NB4 (cell line): ENCODE results near the gene EIF2A.

Experiments
- MYC ChIP-seq: IDR thresholded peaks from 2 replicates; pipeline ENCODE4 v1.6.1; 2011; ENCODE audit warnings: low read depth, low read length
- POLR2A ChIP-seq: IDR thresholded peaks from 2 replicates; pipeline ENCODE4 v1.6.1; 2011; ENCODE audit warnings: mild to moderate bottlenecking; ENCODE audit not compliant: insufficient read length; ENCODE audit errors: extremely low read depth
- TF ChIP-seq, protein P1 (sequence below): IDR thresholded peaks from one replicate; pipeline ENCODE4 v1.5.1; 2012; ENCODE audit warnings: low read depth, low read length
- TF ChIP-seq, protein P2 (sequence below): IDR thresholded peaks from 2 replicates; pipeline ENCODE4 v1.6.1; 2011; ENCODE audit warnings: low read depth, low read length

DNA sequence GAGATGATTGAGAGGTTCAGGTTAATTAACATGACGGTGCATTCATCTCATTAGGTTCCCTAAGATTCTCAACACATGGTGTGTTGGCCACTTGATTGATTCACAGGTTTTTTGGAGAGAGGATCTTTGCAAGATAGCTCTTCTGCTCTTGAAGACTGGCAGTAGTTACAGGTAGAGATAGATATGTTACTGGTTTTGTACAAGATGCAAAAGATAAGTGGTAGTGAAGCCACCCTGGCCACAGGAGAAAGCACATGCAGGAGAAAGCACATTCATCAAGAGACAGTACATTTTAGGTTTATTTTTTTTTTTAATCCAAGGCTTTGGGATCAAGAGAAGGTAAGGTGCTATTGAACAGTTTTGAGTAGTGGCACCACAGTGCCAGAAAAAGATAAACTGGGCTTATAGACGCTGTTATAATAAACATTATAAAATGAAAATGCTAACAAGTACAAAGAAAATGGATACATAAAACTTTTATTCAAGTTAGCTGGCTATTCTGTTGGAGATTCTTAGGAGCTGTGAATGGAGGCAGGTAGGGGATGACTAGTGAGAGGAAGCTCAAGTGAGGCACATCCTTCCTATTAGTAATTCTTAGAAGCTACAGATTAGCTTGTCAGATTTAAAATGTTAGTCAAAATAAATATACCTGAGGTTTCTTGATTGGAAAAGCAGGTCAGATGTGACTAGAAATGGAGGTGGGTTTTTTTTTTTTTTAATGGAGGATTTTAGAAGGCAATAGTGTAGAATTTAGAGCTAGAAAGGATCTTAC is 67.3 kb downstream of the EIF2A start:
- TF ChIP-seq, protein P1, sequence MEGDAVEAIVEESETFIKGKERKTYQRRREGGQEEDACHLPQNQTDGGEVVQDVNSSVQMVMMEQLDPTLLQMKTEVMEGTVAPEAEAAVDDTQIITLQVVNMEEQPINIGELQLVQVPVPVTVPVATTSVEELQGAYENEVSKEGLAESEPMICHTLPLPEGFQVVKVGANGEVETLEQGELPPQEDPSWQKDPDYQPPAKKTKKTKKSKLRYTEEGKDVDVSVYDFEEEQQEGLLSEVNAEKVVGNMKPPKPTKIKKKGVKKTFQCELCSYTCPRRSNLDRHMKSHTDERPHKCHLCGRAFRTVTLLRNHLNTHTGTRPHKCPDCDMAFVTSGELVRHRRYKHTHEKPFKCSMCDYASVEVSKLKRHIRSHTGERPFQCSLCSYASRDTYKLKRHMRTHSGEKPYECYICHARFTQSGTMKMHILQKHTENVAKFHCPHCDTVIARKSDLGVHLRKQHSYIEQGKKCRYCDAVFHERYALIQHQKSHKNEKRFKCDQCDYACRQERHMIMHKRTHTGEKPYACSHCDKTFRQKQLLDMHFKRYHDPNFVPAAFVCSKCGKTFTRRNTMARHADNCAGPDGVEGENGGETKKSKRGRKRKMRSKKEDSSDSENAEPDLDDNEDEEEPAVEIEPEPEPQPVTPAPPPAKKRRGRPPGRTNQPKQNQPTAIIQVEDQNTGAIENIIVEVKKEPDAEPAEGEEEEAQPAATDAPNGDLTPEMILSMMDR = no peak
- TF ChIP-seq POLR2A = no peak
- TF ChIP-seq, protein P2, sequence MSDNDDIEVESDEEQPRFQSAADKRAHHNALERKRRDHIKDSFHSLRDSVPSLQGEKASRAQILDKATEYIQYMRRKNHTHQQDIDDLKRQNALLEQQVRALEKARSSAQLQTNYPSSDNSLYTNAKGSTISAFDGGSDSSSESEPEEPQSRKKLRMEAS = no peak
- TF ChIP-seq MYC = no peak
